ENCODE data around the gene MLYCD. TPM values are rescaled to one million over a fixed set of nuclear protein-coding genes. Genes with fewer than 3 reads are reported as not detected.

The MLYCD gene
- total and polyA plus RNA-seq, 8 donors: 4.3 to 11.2 (median 8.9) TPM

DNA sequence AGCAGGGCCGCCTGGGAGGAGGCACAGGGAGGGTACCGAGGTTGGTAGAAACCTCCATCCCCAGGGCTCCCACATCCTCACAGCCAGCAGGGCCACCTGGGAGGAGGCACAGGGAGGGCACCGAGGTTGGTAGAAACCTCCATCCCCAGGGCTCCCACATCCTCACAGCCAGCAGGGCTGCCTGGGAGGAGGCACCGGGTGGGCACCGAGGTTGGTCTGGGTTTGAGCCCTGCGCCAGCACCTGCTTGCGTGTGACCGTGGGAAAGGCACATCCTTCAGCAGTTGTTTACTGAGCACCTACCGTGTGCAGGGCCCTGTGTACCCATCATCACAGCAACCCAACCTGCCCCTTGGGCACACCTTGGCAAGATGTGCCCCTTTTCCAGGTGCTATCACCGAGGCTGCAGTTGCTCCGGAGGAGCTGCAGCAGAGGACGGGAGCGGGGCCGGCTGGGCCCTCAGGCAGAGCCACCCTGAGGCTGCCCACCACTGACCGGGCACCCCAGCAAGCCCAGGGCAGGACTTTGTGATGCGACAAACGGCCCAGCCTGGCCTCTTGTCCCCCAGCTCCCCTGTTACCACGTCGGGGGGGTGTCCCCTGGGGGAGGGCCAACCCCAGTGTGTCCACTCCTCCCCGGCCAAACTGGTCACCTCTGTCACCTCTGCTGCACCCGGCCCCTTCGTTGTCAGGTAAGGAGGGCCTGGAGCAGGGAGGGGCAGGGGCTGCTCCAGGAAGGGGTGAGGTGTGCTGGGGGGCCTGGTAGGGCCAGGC lies 32.0 kb downstream of the MLYCD start:
- Histone ChIP-seq H3K36me3 (no peaks in the 10 kb centered on the region), H3K9me3 (no peaks in the 10 kb centered on the region), H3K27ac (no peak overlapping the region), H3K4me1 (no peaks in the 10 kb centered on the region), H3K27me3 (no peaks in the 10 kb centered on the region), H3K4me3 (no peak overlapping the region)
- ATAC-seq (no peak), FAIRE-seq (no peak), DNase-seq (peak in 2 of 6 donors; percentile 53 to 74)
- WGBS, 2 donors: 78 to 79% methylated on average over 22 of the region's 22 CpGs
- TF ChIP-seq, protein P1, sequence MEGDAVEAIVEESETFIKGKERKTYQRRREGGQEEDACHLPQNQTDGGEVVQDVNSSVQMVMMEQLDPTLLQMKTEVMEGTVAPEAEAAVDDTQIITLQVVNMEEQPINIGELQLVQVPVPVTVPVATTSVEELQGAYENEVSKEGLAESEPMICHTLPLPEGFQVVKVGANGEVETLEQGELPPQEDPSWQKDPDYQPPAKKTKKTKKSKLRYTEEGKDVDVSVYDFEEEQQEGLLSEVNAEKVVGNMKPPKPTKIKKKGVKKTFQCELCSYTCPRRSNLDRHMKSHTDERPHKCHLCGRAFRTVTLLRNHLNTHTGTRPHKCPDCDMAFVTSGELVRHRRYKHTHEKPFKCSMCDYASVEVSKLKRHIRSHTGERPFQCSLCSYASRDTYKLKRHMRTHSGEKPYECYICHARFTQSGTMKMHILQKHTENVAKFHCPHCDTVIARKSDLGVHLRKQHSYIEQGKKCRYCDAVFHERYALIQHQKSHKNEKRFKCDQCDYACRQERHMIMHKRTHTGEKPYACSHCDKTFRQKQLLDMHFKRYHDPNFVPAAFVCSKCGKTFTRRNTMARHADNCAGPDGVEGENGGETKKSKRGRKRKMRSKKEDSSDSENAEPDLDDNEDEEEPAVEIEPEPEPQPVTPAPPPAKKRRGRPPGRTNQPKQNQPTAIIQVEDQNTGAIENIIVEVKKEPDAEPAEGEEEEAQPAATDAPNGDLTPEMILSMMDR (IDR thresholded peaks at IDR 0.05): no peak
- intact Hi-C loops (cut with DNase I): no loop called here

DNA sequence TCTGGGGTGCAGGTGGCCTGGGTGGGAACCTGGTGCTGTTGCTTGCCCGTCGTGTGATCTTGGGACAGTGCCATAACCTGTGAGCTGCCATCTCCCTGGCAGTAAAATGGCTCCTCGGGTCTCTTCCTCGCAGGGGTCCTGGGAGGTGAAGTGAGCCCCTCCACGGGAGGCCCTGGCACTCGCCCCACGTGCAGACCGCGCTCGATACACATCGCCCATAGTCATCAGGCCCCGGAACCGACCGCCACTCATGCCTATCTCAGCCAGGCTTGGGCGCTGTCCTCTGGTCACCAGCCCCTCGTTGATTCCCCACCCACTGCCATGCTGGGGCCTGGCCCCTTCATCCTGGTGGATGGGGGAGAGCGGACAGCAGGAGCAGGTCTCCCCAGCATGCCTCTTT lies 32.6 kb downstream of the MLYCD start:
- DNase-seq: peak in 2 of 6 donors; percentile 56 to 82
- Histone ChIP-seq H3K36me3 (no peaks in the 10 kb centered on the region), H3K27me3 (no peaks in the 10 kb centered on the region), H3K9me3 (no peaks in the 10 kb centered on the region), H3K4me1 (no peaks in the 10 kb centered on the region), H3K4me3 (no peak overlapping the region), H3K27ac (no peak overlapping the region)
- intact Hi-C loops (cut with DNase I): no loop called here
- TF ChIP-seq, protein P1 (IDR thresholded peaks at IDR 0.05): no peak
- FAIRE-seq: no peak
- 86 to 90% methylated on average over 17 of the region's 17 CpGs for WGBS, 2 donors
- ATAC-seq: no peak

GRCh38 chr16:83932304-83932703 lies 33.4 kb downstream of the MLYCD start:
- Histone ChIP-seq H3K9me3 (no peaks in the 10 kb centered on the region), H3K27ac (no peak overlapping the region), H3K27me3 (no peaks in the 10 kb centered on the region), H3K4me3 (no peak overlapping the region), H3K4me1 (no peaks in the 10 kb centered on the region), H3K36me3 (no peaks in the 10 kb centered on the region)
- FAIRE-seq: no peak
- DNase-seq: no peak
- 87 to 91% methylated on average over 11 of the region's 11 CpGs for WGBS, 2 donors
- TF ChIP-seq, protein P1 (IDR thresholded peaks at IDR 0.05): no peak
- ATAC-seq: no peak
- intact Hi-C loops (cut with DNase I): no loop called here

DNA sequence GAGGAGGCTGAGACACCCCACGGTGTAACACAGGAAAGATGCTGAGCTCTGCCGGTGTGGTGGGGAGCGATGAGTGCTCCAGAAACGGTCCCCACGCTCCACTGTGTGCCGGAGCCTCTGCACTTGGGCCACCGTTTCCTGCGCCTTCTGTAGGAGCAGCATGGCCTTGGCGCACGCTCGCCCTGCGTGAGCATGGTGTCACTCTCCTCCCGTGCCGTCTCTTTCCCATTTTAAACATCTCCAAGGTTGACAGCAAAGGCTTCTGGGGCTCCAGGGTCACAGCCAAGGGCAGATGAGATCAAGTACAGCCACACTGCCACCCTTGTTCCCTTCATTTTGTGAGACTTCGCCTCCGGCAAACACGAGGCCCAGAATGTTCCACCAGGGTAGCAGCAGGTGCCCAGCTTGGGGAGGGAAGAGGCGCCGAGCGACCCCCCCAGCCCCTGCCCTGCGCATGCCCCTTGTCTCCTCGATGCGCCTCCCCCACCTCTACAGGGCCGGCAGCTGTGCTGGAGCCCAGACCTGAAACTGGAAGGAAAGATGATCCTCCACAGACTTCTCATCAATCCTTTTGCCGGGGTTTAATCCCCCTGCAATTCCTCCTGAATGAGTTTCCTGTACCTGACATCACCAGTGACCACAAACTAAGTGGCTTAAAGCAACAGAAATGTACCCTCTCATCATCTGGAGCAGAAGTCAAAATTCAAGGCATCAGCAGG lies 34.2 kb downstream of the MLYCD start:
- intact Hi-C loops (cut with DNase I): no loop called here
- TF ChIP-seq, protein P1 (IDR thresholded peaks at IDR 0.05): no peak
- H3K9me3 ChIP-seq: no peaks in the 10 kb centered on the region
- peak in 1 of 6 donors; percentile 54 for DNase-seq
- no peaks in the 10 kb centered on the region for H3K36me3 ChIP-seq
- H3K27ac ChIP-seq: no peak overlapping the region
- H3K4me3 ChIP-seq: no peak overlapping the region
- no peaks in the 10 kb centered on the region for H3K27me3 ChIP-seq
- no peak for FAIRE-seq
- ATAC-seq: no peak
- WGBS, 2 donors: 87 to 88% methylated on average over 25 of the region's 25 CpGs
- H3K4me1 ChIP-seq: no peaks in the 10 kb centered on the region
